H7 (cell line): ENCODE results near the gene AGPAT4. TPM values are rescaled to one million over a fixed set of nuclear protein-coding genes. Genes with fewer than 3 reads are reported as not detected.

Experiments
- DNase-seq: peaks from one replicate; pipeline ENCODE4 v3.0.0; 2012
- H3K27me3 ChIP-seq: 2 replicates; pipeline ENCODE4 v1.6.0; 2011; ENCODE audit warnings: mild to moderate bottlenecking, low read length; ENCODE audit not compliant: control insufficient read depth, insufficient read depth
- H3K36me3 ChIP-seq: replicated peaks from 2 replicates; pipeline ENCODE4 v1.5.1; 2011; ENCODE audit warnings: low read length; ENCODE audit not compliant: control insufficient read depth, insufficient read depth
- H3K4me3 ChIP-seq: 2 replicates; pipeline ENCODE4 v1.5.1; 2011; ENCODE audit warnings: low read depth, mild to moderate bottlenecking, control low read depth, low read length, moderate library complexity; ENCODE audit not compliant: insufficient read depth
- total RNA-seq: library from RNA; depleted of rRNA; stranded (reverse); fragments of >200 nt; shearing (Covaris generic); gene quantifications from 2 replicates; pipeline ENCODE4 v1.2.3, GENCODE V29; 2014

AGPAT4 gene
- total RNA-seq, 1 experiment from 2014 or later = 10.4 TPM

- peaks cover 2% of the 10 kb centered on the region for H3K36me3 ChIP-seq
- H3K27me3 ChIP-seq = no peaks in the 10 kb centered on the region
- DNase-seq = no peak
- H3K4me3 ChIP-seq = no peak overlapping the region
Observed at GRCh38 chr6:161254464-161255253, 19.2 kb downstream of the AGPAT4 start.

DNA sequence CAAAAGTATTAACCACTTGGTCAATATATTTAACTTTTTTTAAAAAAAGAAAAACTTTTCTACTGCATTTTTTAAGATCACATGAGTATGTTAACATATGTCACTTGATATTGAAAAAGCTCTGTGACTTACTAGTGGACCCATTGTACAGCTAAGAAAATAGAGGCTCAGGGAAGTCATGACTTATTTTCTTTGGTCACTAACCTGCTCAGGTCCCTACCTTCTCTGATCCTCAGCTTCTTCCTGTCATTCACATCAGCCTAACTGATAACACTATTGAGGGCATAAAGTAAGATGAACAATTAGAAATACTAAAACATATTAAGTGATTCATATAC, 19.8 kb downstream of the AGPAT4 start:
- Histone ChIP-seq H3K4me3 (no peak overlapping the region), H3K27me3 (no peaks in the 10 kb centered on the region), H3K36me3 (no peaks in the 10 kb centered on the region; the same call in none of the 2 replicates)
- no peak for DNase-seq

GRCh38 chr6:161251345-161251744, 22.5 kb downstream of the AGPAT4 start:
- H3K27me3 ChIP-seq = no peaks in the 10 kb centered on the region
- DNase-seq = no peak
- H3K4me3 ChIP-seq = no peak overlapping the region
- H3K36me3 ChIP-seq = no peaks in the 10 kb centered on the region; the same call in 1 of the 2 replicates

GRCh38 chr6:161249327-161249726, 24.5 kb downstream of the AGPAT4 start:
- H3K27me3 ChIP-seq = no peaks in the 10 kb centered on the region
- H3K4me3 ChIP-seq = no peak overlapping the region
- no peak for DNase-seq
- no peaks in the 10 kb centered on the region for H3K36me3 ChIP-seq

DNA sequence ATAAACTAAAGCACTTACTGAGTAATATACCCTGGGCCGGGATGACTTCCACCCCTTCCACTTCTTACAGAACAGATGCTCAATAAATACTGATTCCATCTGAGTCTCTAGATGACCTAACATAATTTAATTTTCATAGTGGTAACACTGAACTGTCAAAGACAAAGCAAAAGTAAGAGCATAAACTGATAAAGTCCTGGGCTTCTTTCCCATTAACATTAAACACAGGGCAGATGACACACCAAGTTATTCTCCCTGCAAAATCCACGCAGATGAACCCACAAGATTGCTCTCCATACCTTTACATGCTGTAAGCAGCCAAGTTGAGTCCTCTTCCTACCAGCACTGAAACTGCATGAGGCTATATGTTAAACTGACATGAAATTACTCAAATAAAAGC, 27.1 kb downstream of the AGPAT4 start:
- Histone ChIP-seq H3K36me3 (no peaks in the 10 kb centered on the region), H3K27me3 (no peaks in the 10 kb centered on the region), H3K4me3 (no peak overlapping the region)
- DNase-seq = no peak

- no peaks in the 10 kb centered on the region for H3K36me3 ChIP-seq
- H3K4me3 ChIP-seq = no peak overlapping the region
- H3K27me3 ChIP-seq = no peaks in the 10 kb centered on the region
- DNase-seq = no peak
Observed at GRCh38 chr6:161245363-161245762, 28.5 kb downstream of the AGPAT4 start.

GRCh38 chr6:161244725-161245124, 29.1 kb downstream of the AGPAT4 start:
- no peaks in the 10 kb centered on the region for H3K27me3 ChIP-seq
- H3K36me3 ChIP-seq = no peaks in the 10 kb centered on the region
- no peak overlapping the region for H3K4me3 ChIP-seq
- no peak for DNase-seq

- no peaks in the 10 kb centered on the region; the same call in 1 of the 2 replicates for H3K36me3 ChIP-seq
- DNase-seq = peak; percentile 83
- no peaks in the 10 kb centered on the region for H3K27me3 ChIP-seq
- no peak overlapping the region for H3K4me3 ChIP-seq
Observed at GRCh38 chr6:161242779-161243693, 30.8 kb downstream of the AGPAT4 start.

DNA sequence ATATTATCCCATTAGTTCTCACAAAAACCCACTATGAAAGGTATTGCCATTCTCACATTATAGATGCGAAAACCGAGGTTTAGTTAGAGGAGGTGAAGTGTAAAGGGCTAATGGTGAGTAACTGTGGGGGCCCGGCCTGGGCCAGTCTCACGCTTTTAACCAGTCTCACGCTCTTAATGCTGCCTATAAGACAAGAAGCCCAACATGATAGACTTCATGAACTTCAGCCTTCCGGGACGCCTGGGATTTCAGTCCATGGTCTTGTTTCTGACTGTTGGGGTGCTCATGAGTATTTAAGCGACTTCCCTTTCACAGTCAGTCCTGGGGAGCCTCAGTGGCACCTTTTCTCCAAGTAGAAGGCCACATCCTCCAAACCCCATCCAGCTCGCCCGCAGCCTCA, 31.7 kb downstream of the AGPAT4 start:
- no peak overlapping the region for H3K4me3 ChIP-seq
- no peaks in the 10 kb centered on the region for H3K27me3 ChIP-seq
- H3K36me3 ChIP-seq = no peaks in the 10 kb centered on the region; the same call in 1 of the 2 replicates
- no peak for DNase-seq

DNA sequence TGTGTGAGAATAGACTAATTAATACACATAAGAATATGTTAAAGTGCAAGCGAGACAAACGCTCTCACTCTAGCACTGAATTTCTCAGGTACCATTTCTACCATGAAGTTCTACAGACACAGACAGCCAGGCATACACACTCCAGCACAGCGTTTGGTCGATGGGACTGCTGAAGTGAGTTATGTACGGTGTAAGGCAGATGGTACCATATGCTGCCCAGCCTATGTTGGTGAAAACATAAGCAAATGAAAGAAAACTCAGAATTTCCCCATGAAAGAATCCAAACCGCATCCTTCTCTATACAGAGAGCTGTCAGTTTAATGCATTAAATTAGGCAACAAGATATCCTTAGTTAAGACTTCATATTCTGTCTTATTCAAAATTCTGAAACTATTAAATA, 34.9 kb downstream of the AGPAT4 start:
- no peak for DNase-seq
- Histone ChIP-seq H3K36me3 (no peaks in the 10 kb centered on the region; the same call in 1 of the 2 replicates), H3K27me3 (no peaks in the 10 kb centered on the region), H3K4me3 (no peak overlapping the region)

DNA sequence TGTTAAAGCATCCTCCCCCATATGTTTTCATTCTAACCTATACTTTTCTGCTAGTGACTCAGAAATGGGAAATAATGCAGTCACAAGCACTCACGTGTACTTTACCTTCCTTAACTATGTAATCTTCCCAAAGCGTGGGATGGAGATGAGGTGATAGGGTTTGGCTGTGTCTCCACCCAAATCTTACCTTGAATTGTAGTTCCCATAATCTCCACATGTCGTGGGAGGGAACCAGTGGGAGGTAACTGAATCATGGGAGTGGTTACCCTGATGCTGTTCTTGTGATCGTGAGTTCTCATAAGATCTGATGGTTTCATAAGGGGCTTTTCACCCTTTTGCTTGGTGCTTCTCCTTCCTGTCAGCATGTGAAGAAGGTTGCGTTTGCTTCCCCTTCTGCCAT, 35.4 kb downstream of the AGPAT4 start:
- no peak for DNase-seq
- no peaks in the 10 kb centered on the region; the same call in 1 of the 2 replicates for H3K36me3 ChIP-seq
- H3K27me3 ChIP-seq = no peaks in the 10 kb centered on the region
- no peak overlapping the region for H3K4me3 ChIP-seq

DNA sequence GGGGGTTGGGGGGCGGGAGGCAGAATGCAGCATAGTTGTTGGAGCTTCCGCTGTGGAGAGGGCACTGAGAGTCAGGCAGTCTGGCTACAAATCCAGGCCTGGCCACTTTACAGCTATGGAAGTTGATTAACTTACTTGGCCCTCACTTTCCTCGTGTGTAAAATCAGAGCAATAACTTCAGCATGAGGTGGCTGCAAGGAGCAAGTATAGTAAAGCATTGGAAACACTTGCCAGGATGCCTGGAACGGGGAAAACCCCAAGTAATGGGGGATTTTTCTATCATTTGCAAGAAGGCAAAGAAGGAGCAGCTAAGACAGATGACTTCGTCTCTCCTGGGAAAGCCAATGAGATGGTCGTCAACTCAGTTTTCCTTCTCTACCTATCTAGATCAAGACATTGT, 35.8 kb downstream of the AGPAT4 start:
- Histone ChIP-seq H3K4me3 (no peak overlapping the region), H3K27me3 (no peaks in the 10 kb centered on the region), H3K36me3 (no peaks in the 10 kb centered on the region; the same call in 1 of the 2 replicates)
- no peak for DNase-seq

- Histone ChIP-seq H3K4me3 (no peak overlapping the region), H3K27me3 (no peaks in the 10 kb centered on the region), H3K36me3 (no peaks in the 10 kb centered on the region; the same call in 1 of the 2 replicates)
- no peak for DNase-seq
Observed at GRCh38 chr6:161237176-161237575, 36.7 kb downstream of the AGPAT4 start.

GRCh38 chr6:161235776-161236633, 37.9 kb downstream of the AGPAT4 start:
- Histone ChIP-seq H3K27me3 (no peaks in the 10 kb centered on the region), H3K4me3 (no peak overlapping the region), H3K36me3 (no peaks in the 10 kb centered on the region; the same call in 1 of the 2 replicates)
- DNase-seq = no peak
